ENCODE measurements around the gene TRMT10A. TPM values are rescaled to one million over a fixed set of nuclear protein-coding genes. Genes with fewer than 3 reads are reported as not detected.

TRMT10A gene
- 1.8 and 2.6 TPM in 2 replicates for total RNA-seq

GRCh38 chr4:99563310-99564186 lies at the start of gene TRMT10A:
TRMT10A (minus strand) TSS chr4:99564039; CDS start chr4:99559338, 4,701 bp downstream.

GRCh38 chr4:99574530-99575324 lies 10.9 kb upstream of the TRMT10A start, which contains the start of gene MTTP:
MTTP (plus strand) TSS chr4:99574824; CDS start chr4:99574910, 86 bp downstream.

GRCh38 chr4:99510721-99511120 lies 53.1 kb downstream of the TRMT10A start, which contains the start of gene C4orf17:
C4orf17 (plus strand) TSS chr4:99511021; CDS start chr4:99513082, 2,061 bp downstream.

Other genes with a start within 250 kb of the TRMT10A start
- 64.5 and 317 TPM in 2 replicates for gene ADH1B, start 242.6 kb downstream of the TRMT10A start, total RNA-seq
- 1.3 and 10.9 TPM in 2 replicates for gene ADH1C, start 211.3 kb downstream of the TRMT10A start, total RNA-seq
- not detected in 2 replicates for gene ADH7, start 128.7 kb downstream of the TRMT10A start, total RNA-seq
- gene C4orf17, start 53.0 kb downstream of the TRMT10A start, total RNA-seq = not detected in 2 replicates
- under 0.01 TPM in 1 of 2 replicates, not detected in the other for gene MTTP, start 10.8 kb upstream of the TRMT10A start, total RNA-seq
- 0.09 TPM in 1 of 2 replicates, not detected in the other for gene C4orf54, start 93.8 kb upstream of the TRMT10A start, total RNA-seq

Measured in pericardium fibroblast (primary cell).